ENCODE results near the gene SLC35A5.

The SLC35A5 gene

GRCh38 chr3:112593258-112593657, 31.4 kb downstream of the SLC35A5 start:
- no peak overlapping the region for H3K4me3 ChIP-seq (ENCODE audit: low read depth, low read length)
- TF ChIP-seq CTCF (conservative IDR thresholded peaks at IDR 0.05; ENCODE audit: low read depth, low read length) = no peak
- no peak for DNase-seq (ENCODE audit: low read depth)

- DNase-seq (ENCODE audit: low read depth) = no peak
- no peak for TF ChIP-seq CTCF (conservative IDR thresholded peaks at IDR 0.05; ENCODE audit: low read depth, low read length)
- H3K4me3 ChIP-seq (ENCODE audit: low read depth, low read length) = no peak overlapping the region
Measured at GRCh38 chr3:112594856-112595255, 33.0 kb downstream of the SLC35A5 start.

GRCh38 chr3:112597945-112598344, 36.1 kb downstream of the SLC35A5 start:
- no peak overlapping the region for H3K4me3 ChIP-seq (ENCODE audit: low read depth, low read length)
- no peak for TF ChIP-seq CTCF (conservative IDR thresholded peaks at IDR 0.05; ENCODE audit: low read depth, low read length)
- no peak for DNase-seq (ENCODE audit: low read depth)

- TF ChIP-seq CTCF (conservative IDR thresholded peaks at IDR 0.05; ENCODE audit: low read depth, low read length) = no peak
- no peak overlapping the region for H3K4me3 ChIP-seq (ENCODE audit: low read depth, low read length)
- no peak for DNase-seq (ENCODE audit: low read depth)
Measured at GRCh38 chr3:112598731-112599130, 36.9 kb downstream of the SLC35A5 start.

- no peak for DNase-seq (ENCODE audit: low read depth)
- no peak overlapping the region for H3K4me3 ChIP-seq (ENCODE audit: low read depth, low read length)
- TF ChIP-seq CTCF (conservative IDR thresholded peaks at IDR 0.05; ENCODE audit: low read depth, low read length) = no peak
Measured at GRCh38 chr3:112602217-112602838, 40.5 kb downstream of the SLC35A5 start.

- DNase-seq (ENCODE audit: low read depth) = peak; percentile 97
- H3K4me3 ChIP-seq (ENCODE audit: low read depth, low read length) = no peak overlapping the region
- no peak for TF ChIP-seq CTCF (conservative IDR thresholded peaks at IDR 0.05; ENCODE audit: low read depth, low read length)
Measured at GRCh38 chr3:112604536-112604935, 42.7 kb downstream of the SLC35A5 start.

- peak; percentile 99 for DNase-seq (ENCODE audit: low read depth)
Measured at GRCh38 chr3:112605285-112605684, 43.4 kb downstream of the SLC35A5 start.

More at GRCh38 chr3:112605285-112605684, 43.4 kb downstream of the SLC35A5 start:
- H3K4me3 ChIP-seq (ENCODE audit: low read depth, low read length) = no peak overlapping the region
- TF ChIP-seq CTCF (conservative IDR thresholded peaks at IDR 0.05; ENCODE audit: low read depth, low read length) = no peak

Data from choroid plexus epithelial cell (primary cell).